H9 (cell line): ENCODE data around the gene SPOUT1. TPM values are rescaled to one million over a fixed set of nuclear protein-coding genes. Genes with fewer than 3 reads are reported as not detected.

Source experiments
- DNase-seq: peaks from one replicate; pipeline ENCODE4 v3.0.0-alpha.2; 2017
- H2AFZ ChIP-seq: one replicate; pipeline ENCODE4 v1.6.1; 2013; ENCODE audit warnings: mild to moderate bottlenecking, low read length, control low read depth, moderate library complexity
- H2AK5ac ChIP-seq: 2 replicates; pipeline ENCODE4 v1.6.1; 2013; ENCODE audit warnings: low read length, control low read depth, mixed read lengths; ENCODE audit not compliant: insufficient read length
- H2BK120ac ChIP-seq: one replicate; pipeline ENCODE4 v1.6.1; 2013; ENCODE audit warnings: low read depth, mild to moderate bottlenecking, low read length, control low read depth, inconsistent platforms; ENCODE audit not compliant: poor library complexity, severe bottlenecking
- H2BK12ac ChIP-seq: 2 replicates; pipeline ENCODE4 v1.6.1; 2013; ENCODE audit warnings: low read length, control low read depth, mixed read lengths, low read depth; ENCODE audit not compliant: insufficient read length
- H2BK15ac ChIP-seq: 2 replicates; pipeline ENCODE4 v1.6.1; 2013; ENCODE audit warnings: low read depth, low read length, control low read depth
- H2BK20ac ChIP-seq: one replicate; pipeline ENCODE4 v1.6.1; 2013; ENCODE audit warnings: low read depth, mild to moderate bottlenecking, low read length, control low read depth, inconsistent platforms; ENCODE audit not compliant: poor library complexity, severe bottlenecking
- H2BK5ac ChIP-seq: 2 replicates; pipeline ENCODE4 v1.6.1; 2013; ENCODE audit warnings: low read length, control low read depth, mixed read lengths; ENCODE audit not compliant: insufficient read length
- H3K14ac ChIP-seq: 2 replicates; pipeline ENCODE4 v1.6.1; 2013; ENCODE audit warnings: low read length, control low read depth; ENCODE audit not compliant: insufficient read depth
- H3K18ac ChIP-seq: 2 replicates; pipeline ENCODE4 v1.6.1; 2013; ENCODE audit warnings: low read depth, mild to moderate bottlenecking, mixed read lengths, low read length, control low read depth; ENCODE audit not compliant: insufficient read length
- H3K23ac ChIP-seq: 2 replicates; pipeline ENCODE4 v1.6.1; 2013; ENCODE audit warnings: low read length, control low read depth, mixed read lengths, low read depth; ENCODE audit not compliant: insufficient read length
- H3K23me2 ChIP-seq: 2 replicates; pipeline ENCODE4 v1.6.1; 2013; ENCODE audit warnings: low read depth, mild to moderate bottlenecking, mixed read lengths, low read length, control low read depth; ENCODE audit not compliant: insufficient read length, poor library complexity, severe bottlenecking
- H3K27ac ChIP-seq: 2 replicates; pipeline ENCODE4 v1.5.1; 2013; ENCODE audit warnings: low read length, control low read depth, mixed read lengths, low read depth; ENCODE audit not compliant: insufficient read length
- H3K27me3 ChIP-seq: 2 replicates; pipeline ENCODE4 v1.6.1; 2013; ENCODE audit warnings: low read length, control low read depth, inconsistent platforms; ENCODE audit not compliant: insufficient read depth
- H3K4ac ChIP-seq: 2 replicates; pipeline ENCODE4 v1.6.1; 2013; ENCODE audit warnings: low read depth, mild to moderate bottlenecking, control low read depth, inconsistent platforms, low read length, moderate library complexity
- H3K4me1 ChIP-seq: 2 replicates; pipeline ENCODE4 v1.6.1; 2013; ENCODE audit warnings: low read length, control low read depth, inconsistent platforms; ENCODE audit not compliant: insufficient read depth
- H3K4me2 ChIP-seq: 2 replicates; pipeline ENCODE4 v1.6.1; 2013; ENCODE audit warnings: low read length, control low read depth, mixed read lengths; ENCODE audit not compliant: insufficient read length, insufficient read depth
- H3K56ac ChIP-seq: 2 replicates; pipeline ENCODE4 v1.6.1; 2013; ENCODE audit warnings: low read depth, mild to moderate bottlenecking, mixed read lengths, low read length, control low read depth; ENCODE audit not compliant: insufficient read length
- H3K79me1 ChIP-seq: 2 replicates; pipeline ENCODE4 v1.6.1; 2013; ENCODE audit warnings: low read depth, mild to moderate bottlenecking, moderate library complexity, low read length, control low read depth, inconsistent platforms; ENCODE audit not compliant: insufficient read depth, poor library complexity, severe bottlenecking
- H3K79me2 ChIP-seq: 2 replicates; pipeline ENCODE4 v1.6.1; 2013; ENCODE audit warnings: low read length, control low read depth, inconsistent platforms; ENCODE audit not compliant: insufficient read depth
- H3K9ac ChIP-seq: 2 replicates; pipeline ENCODE4 v1.6.1; 2013; ENCODE audit warnings: low read length, control low read depth, mixed read lengths; ENCODE audit not compliant: insufficient read length; ENCODE audit errors: extremely low read depth
- H3K9me3 ChIP-seq: one replicate; pipeline ENCODE4 v1.6.1; 2013; ENCODE audit warnings: low read depth, low read length, inconsistent platforms; ENCODE audit not compliant: control insufficient read depth
- H3T11ph ChIP-seq: one replicate; pipeline ENCODE4 v1.6.1; 2013; ENCODE audit warnings: mild to moderate bottlenecking, low read length, control low read depth, inconsistent platforms
- H4K20me1 ChIP-seq: one replicate; pipeline ENCODE4 v1.6.1; 2013; ENCODE audit not compliant: control insufficient read depth, insufficient read length, insufficient read depth
- H4K5ac ChIP-seq: 2 replicates; pipeline ENCODE4 v1.6.1; 2013; ENCODE audit warnings: low read depth, mild to moderate bottlenecking, mixed read lengths, low read length, control low read depth; ENCODE audit not compliant: insufficient read length
- H4K8ac ChIP-seq: replicated peaks from 2 replicates; pipeline ENCODE4 v1.6.1; 2013; ENCODE audit warnings: low read length, control low read depth, mixed read lengths, low read depth; ENCODE audit not compliant: insufficient read length
- H4K91ac ChIP-seq: 2 replicates; pipeline ENCODE4 v1.6.1; 2013; ENCODE audit warnings: low read depth, mild to moderate bottlenecking, moderate library complexity, mixed read lengths, low read length, control low read depth; ENCODE audit not compliant: insufficient read length
- H3K27ac Mint-ChIP-seq, 3 experiments: 2 replicates in 2 of 3; 3 replicates in 1 of 3; pipeline ENCODE4 v1.8.0; 2020 to 2021; ENCODE audit warnings: mixed read lengths in 3 of 3, mild to moderate bottlenecking in 1 of 3, moderate library complexity in 1 of 3
- H3K27me3 Mint-ChIP-seq: 2 replicates; pipeline ENCODE4 v1.8.0; 2021; ENCODE audit warnings: low read depth, mild to moderate bottlenecking, moderate library complexity, mixed read lengths
- H3K36me3 Mint-ChIP-seq, 3 experiments: 2 replicates in 2 of 3; 3 replicates in 1 of 3; pipeline ENCODE4 v1.8.0; 2020 to 2021; ENCODE audit warnings: low read depth in 3 of 3, mixed read lengths in 3 of 3; ENCODE audit not compliant: insufficient read depth in 1 of 3
- H3K4me1 Mint-ChIP-seq, 2 experiments: 2 replicates each; pipeline ENCODE4 v1.8.0; 2020; ENCODE audit warnings: mixed read lengths in 2 of 2
- H3K4me3 Mint-ChIP-seq, 2 experiments: 2 replicates in 1 of 2; 3 replicates in 1 of 2; pipeline ENCODE4 v1.8.0; 2020 to 2021; ENCODE audit warnings: mild to moderate bottlenecking in 2 of 2, mixed read lengths in 2 of 2, moderate library complexity in 1 of 2
- H3K9me3 Mint-ChIP-seq, 2 experiments: 2 replicates in 1 of 2; 3 replicates in 1 of 2; pipeline ENCODE4 v1.8.0; 2020; ENCODE audit warnings: mild to moderate bottlenecking in 2 of 2, mixed read lengths in 2 of 2, moderate library complexity in 1 of 2
- CTCF ChIP-seq: fragments of 200-600 bp; sonication (generic); conservative IDR thresholded peaks from 3 replicates; pipeline ENCODE4 v1.8.0; 2021; ENCODE audit warnings: antibody characterized with exemption, mild to moderate bottlenecking
- WGBS: extraction: QIAGEN DNeasy Blood & Tissue Kit; methylation state at CpG from one replicate; pipeline ENCODE4 v1.1.7; 2013; ENCODE audit warnings: missing lambda C conversion rate, low lambda C conversion rate, mixed read lengths; ENCODE audit not compliant: insufficient read length; ENCODE audit errors: extremely low coverage; 5-methylcytosine and 5-hydroxymethylcytosine counted together
- total RNA-seq: library from RNA; stranded (reverse); gene quantifications from 2 replicates; pipeline ENCODE4 v1.2.1, GENCODE V29; 2021

Gene SPOUT1
- total RNA-seq, 1 experiment from 2014 or later = 86.3 TPM

GRCh38 chr9:128838338-128838737 is 8.7 kb upstream of the SPOUT1 start:
- no peak overlapping the region for H2AK5ac ChIP-seq
- no peak overlapping the region for H2BK20ac ChIP-seq
- Mint-ChIP-seq H3K4me1 (no peaks in the 10 kb centered on the region), H3K9me3 (no peaks in the 10 kb centered on the region; a peak in 1 of 5 replicates), H3K27me3 (no peaks in the 10 kb centered on the region), H3K36me3 (peaks cover 17 to 32% (median 18%) of the 10 kb centered on the region in 3 experiments; a peak in 6 of 7 replicates), H3K4me3 (no peak overlapping the region), H3K27ac (no peak overlapping the region)
- no peak overlapping the region for H2BK5ac ChIP-seq
- no peaks in the 10 kb centered on the region for H3K4me1 ChIP-seq
- no peak overlapping the region for H4K91ac ChIP-seq
- H2AFZ ChIP-seq = no peak overlapping the region
- H3K18ac ChIP-seq = no peak overlapping the region
- WGBS = no CpG with 5 or more reads among the region's 3 CpGs
- H3K79me1 ChIP-seq = no peaks in the 10 kb centered on the region
- no peaks in the 10 kb centered on the region for H3K9me3 ChIP-seq
- H3K27ac ChIP-seq = no peak overlapping the region
- no peak overlapping the region for H2BK12ac ChIP-seq
- H2BK120ac ChIP-seq = no peak overlapping the region
- no peak overlapping the region for H4K5ac ChIP-seq
- H3K4me2 ChIP-seq = no peak overlapping the region
- no peaks in the 10 kb centered on the region for H4K20me1 ChIP-seq
- no peak for TF ChIP-seq CTCF
- no peak overlapping the region for H3T11ph ChIP-seq
- no peaks in the 10 kb centered on the region for H3K27me3 ChIP-seq
- H3K56ac ChIP-seq = no peak overlapping the region
- H3K4ac ChIP-seq = no peak overlapping the region
- DNase-seq = no peak
- H3K23ac ChIP-seq = no peak overlapping the region
- no peaks in the 10 kb centered on the region for H3K79me2 ChIP-seq
- H3K14ac ChIP-seq = no peak overlapping the region
- H3K23me2 ChIP-seq = no peaks in the 10 kb centered on the region
- H3K9ac ChIP-seq = no peak overlapping the region
- H4K8ac ChIP-seq = no peak overlapping the region
- no peak overlapping the region for H2BK15ac ChIP-seq
